Activated CD8-positive, alpha-beta memory T cell treated with anti-CD3 and anti-CD28 coated beads, Interleukin-2, amount 50 U/mL, for 24 hours (primary cell): ENCODE data around the gene ACOXL.

Source experiments
- DNase-seq: peaks from one replicate; pipeline ENCODE4 v3.0.0-alpha.2; 2020; ENCODE audit errors: extremely low read depth

ACOXL gene

DNA sequence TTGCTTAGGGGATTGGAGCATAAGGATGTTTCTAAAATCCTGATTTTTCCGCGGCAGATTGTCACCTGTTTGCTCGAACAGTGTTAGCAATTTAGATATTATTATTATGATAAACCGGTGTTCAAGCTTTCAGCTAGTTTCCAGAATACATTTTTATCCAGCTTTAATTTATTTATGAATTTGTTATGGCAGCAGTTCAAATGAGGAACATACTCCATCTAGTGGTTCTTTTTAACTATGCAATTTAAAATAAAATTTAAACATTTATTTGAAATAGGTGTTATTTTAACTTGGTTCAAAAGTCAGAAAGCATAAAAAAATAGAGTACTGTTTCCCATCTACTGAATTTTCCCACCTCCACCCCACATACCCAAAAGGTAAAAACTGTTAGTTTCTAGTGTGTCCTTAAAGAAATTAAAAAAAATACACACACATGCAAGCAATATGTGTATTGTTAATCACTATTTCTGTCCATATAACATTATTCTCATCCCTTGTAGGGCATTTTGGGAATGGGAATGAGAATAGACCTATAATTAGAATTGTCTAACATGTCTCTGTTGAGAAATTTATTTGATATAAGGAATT, 23.2 kb downstream of the ACOXL start:
- no peak for DNase-seq

DNA sequence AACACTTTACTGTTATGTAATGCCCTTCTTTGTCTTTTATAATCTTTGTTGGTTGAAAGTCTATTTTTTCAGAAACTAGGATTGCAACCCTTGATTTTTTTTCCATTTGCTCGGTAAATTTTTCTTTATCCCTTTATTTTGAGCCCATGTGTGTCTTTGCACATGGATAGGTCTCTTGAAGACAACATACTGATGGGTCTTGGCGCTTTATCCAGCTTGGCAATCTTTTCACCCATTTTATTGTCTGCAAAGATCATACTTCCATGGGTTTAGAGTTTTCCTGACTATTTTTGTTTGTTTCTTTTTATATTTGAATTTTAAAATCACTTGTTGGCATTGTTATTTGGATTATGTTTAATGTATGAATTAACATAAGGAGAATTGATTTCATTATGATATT, 27.0 kb downstream of the ACOXL start:
- no peak for DNase-seq

DNA sequence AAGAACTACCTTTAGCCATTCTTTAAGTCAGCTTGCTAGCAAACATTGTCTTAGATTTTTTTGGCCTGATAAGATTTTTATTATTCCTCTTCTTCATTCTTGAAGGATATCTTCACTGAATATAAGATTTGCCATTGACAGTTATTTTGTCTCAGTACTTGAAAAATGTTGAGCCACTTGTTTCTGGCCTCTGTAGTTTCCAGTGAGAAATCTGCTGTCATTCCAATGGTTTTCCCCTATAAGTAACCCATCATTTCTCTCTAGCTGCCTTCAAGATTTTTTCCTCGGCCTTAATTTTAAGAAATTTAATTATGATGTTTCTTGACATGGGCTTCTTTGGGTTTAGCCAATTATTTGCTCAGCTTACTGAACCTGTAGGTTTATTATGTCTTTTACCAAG, 32.6 kb downstream of the ACOXL start:
- no peak for DNase-seq

DNA sequence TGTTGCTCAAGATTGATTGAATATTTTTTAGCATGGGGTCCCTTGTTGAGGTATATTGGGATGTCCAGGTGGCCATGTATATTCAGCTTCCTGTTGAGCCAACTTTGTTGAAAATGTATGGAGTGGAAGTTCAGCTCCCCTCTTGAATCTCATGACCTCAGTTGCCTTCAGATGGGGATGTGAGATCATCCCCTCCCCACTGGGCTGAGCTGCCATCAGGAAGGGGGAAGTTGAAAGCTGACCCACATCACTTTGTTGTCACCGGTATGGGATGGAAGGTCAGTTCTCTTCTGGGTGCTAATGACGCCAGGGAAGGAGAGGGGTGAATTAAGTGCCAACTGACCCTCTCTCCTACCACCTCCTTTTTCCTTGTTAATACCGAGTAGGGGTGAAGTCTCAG, 33.9 kb downstream of the ACOXL start:
- no peak for DNase-seq

DNA sequence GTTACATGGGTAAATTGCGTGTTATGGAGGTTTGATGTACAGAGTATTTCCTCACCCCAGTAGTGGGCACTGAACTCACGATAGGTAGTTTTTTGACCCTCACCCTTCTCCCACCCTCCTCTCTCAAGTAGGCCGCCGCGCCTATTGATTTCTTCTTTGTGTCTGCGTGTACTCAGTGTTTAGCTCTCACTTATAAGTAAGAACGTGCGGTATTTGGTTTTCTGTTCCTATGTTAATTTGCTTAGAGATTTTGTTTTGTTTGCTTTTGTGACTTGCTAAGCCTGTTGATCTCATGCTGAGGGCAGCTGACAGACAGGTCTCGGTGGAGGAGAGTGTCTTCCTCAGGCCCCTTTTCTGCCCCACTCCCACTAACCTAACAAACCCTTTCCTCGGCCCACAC, 36.2 kb downstream of the ACOXL start:
- no peak for DNase-seq

DNA sequence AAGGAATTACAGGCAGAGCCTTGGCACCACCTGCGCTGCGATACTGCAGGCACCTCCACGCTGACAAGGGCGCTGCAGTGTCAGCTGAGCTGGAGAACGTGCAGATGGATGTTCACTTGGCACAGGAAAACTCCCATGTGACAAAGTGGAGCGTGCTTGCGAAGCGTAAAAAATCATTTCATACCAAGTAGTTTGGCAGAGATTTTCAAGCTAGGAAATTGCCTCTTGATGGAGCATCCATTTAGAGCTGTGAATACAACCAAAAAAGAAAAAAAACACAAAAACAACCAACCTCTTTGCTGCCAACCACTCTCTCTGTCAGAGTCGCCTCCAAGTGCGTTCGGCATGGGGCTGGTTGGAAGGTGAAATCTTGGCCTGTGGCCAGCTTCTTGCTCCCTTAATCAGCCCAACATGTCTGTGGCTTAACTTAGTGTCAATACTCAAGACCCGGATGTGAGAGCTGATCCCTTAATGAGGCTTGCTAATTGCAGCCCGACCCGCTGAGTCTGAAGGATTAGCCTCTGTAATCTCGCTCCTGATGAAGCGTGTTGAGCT, 38.1 kb downstream of the ACOXL start:
- no peak for DNase-seq

DNA sequence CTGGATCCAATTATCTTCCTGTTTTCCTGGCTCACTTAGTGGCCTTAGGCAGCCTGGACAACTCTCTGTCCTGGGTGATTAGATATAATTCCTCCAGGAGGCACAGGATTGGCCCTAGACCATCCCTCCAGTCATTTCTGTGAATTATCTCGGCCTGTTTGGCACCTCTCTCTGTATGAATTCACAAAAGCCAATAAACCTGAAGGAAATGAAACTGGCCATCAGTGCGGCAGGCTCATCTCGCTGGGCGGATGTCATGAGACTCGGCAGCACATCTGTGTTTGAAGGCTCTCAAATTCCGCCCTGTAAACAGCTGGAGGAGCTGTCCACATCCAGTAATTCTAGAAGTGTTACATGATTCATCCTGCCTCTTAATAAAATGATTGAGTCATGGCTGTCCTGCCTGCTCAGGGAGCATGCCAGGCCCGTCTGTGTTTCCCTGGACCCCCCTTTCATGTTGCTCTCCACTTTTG, 38.6 kb downstream of the ACOXL start:
- no peak for DNase-seq

DNA sequence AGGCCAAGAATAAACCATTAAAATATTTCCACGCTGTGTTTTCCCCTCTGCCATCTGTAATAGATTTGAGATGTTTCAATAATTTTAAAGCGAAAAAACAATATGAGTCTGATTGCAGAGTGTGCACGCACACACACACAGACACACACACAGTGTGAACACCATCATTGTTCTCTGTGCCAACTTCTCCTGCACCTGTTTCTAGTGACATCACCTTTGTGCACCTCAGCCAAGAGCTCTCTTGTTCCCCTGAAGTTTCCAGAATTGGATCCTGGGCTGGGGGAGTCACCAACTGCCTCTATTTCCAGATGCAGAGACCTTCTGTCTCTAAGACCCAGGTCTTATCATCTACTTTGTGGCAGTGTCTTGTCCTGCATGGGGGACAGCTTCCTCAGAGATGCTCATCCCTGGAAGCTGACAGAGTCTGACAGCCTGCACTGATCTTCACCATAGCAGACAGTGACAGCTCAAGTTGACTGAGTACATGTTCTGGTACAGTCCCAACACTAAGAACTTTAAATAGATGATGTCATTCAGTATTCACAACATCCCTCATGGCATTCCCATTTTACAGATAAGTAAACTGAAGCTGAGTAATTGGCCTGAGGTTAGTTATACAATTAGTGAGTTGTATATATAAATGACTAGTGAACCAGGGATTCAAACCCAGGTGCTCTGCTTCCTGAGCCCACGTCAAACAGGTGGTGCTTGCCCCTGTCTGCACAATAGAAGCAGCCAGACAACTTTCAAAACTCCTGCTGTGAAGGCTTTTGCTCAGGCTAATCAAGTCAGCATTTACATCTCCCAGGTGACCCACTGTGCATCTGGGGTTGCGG, 39.4 kb downstream of the ACOXL start:
- DNase-seq: no peak

DNA sequence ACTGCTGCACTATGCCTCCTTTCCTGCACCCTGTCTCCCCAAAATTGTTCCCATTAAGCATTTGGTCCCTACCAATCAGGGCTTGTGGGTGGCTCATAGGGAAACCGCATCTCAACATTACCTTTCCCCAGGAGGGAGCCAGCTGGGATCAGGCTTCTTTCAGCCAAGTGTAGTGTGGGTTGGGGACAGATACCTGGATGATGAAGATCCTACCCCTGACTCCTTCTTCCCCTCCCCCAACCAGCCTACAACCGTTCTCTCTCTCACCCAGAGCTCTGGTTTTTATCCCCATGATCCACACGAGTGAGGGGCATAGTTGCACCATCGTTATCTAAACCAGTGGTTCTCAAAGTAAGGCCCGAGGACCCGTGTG, 40.0 kb downstream of the ACOXL start:
- DNase-seq: no peak

DNA sequence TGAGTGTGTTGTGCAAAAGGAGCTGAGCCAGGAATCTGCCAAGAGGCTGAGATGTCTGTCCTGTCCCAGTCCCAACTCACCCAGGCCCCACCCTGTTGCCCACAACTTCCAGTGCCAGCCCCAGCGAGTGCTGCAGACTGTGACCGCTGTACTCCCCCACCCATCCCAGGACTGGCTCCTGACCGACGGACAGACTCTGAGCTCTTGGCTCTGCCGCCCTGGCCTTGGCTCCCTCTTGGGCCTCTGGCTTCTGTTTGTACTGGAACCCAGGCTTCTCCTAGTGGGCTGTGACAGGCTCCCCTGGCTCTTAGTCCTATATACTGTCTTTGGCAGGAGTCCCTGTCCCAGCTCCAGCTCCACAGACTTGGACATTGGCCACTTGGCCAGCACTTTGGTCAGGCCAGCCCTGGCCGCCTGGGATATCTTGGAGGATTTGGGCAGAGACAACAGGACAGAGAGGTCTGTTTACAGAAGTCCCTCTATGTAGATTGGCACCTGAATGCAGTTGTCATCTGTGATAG, 41.1 kb downstream of the ACOXL start:
- no peak for DNase-seq

DNA sequence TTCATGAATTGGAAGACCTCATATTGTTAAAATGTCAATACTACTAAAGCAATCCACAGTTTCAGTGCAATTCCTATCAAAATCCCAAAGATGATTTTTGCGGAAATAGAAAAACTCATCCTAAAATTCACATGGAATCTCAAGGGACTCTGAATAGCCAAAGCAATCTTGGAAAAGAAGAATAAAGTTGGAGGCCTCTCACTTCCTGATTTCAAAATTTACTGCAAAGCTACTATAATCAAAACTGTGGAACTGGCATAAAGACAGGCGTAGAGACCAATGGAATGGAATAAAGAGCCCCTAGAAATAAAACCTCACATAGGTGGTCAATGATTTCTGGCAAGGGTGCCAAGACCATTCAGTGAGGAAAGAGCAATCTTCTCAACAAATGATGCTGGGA, 42.3 kb downstream of the ACOXL start:
- DNase-seq: no peak

DNA sequence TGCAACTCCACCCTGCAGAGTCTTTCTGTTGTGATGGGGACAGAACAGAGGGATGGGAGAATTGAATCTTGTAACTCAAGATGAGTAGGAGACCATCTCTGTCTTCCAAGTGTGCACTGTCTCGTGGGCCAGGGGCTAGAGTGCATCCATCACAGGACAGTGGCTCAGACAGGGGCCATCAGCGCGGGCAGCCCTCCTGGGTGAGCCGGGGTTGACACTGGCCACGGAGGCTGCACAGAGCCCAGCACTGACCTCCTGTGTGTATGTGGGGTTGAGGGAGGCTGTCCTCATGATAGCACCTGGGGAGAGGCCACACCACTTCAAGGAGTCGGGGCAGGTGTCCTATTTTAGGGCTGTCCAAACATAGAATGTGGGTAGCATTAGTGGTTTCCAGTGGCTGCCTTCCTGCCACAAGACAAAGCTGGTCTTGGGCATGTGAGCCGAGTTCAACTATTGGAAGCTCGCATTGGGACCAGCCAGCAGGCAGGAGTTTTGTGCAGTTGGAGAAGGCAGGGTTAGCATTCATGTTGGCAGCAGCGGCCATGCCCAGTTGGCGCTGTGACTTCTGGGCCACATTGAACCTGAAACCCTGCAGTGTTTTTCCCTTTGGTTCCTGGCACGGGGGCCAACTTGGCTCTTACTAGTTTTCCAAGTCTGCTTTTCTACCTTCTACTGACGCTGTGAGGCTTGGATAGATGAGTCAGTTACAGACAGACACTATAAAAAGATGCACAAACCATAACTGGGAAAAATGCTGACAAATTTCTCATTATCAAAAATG, 45.3 kb downstream of the ACOXL start:
- DNase-seq: no peak

DNA sequence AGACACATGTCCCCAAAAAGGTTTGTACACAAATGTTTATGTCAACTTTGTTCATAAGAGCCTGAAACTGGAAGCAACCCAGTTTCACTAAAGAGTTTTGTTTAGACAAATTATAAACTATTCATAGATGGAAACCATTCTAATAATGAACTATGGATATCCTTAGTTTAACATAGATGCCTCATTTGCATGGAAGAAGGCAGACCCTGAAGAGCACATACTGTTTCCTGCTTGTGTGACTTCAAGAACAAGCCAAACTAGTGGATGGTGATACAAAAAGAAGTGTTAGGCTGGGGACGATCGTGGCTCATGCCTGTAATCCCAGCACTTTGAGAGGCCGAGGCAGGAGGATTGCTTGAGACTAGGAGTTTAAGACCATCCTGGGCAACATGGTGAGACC, 48.1 kb downstream of the ACOXL start:
- no peak for DNase-seq

DNA sequence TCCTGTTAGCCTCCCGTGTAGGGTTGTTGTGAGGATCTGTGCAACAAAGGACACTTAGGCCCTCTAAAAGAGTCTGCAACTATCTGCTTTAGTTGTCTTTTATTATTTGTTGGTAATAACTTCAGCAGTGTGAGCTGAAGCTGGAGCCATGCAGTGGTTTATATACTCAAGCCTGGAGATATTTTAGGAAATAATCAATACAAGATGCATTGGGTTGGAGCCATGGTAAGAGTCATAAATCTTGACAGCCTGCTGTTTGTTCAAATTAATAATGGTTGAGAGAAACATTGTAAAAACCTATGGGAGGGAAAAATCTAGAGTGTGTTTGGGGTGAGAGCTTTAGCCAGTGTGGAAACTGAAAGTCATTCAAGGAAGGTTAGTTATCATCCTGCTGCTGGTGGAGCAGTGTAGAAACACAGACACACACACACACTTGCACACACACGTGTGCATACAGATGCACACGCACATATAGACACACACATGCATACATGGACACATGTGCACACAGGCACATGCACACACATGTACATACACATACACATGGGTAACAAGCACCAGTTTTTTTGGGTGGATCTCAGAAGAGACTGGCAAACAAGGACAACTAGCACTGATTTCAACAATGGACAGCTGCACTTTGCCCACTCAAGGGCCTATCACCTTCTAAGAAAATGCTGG, 51.0 kb downstream of the ACOXL start:
- no peak for DNase-seq

DNA sequence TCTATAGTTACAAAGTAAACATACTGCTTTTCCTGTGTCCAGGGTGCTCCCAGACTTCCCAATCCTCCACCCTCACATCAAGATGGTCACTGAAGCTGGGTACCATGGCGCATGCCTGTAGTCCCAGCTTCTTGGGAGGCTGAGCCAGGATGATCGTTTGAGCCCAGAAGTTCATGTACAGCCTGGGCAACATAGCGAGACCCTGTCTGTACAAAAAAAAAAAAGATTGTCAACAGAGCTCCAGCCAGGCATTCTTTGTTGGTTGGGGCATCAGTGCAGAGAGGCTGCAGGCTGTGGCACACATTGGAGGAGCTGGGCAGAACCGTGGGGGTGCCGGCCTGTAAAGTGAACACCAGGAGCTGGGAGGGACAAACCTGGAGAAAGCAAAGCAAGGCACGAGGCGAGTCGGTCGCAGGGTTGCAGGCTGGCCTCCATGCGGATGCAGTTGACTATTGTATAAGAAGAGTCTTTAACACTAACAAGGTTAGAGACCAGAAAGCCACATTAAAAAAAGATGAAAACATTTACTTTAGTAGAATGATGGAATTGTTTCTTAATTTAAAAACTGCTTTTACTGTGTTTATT, 51.8 kb downstream of the ACOXL start:
- DNase-seq: no peak

DNA sequence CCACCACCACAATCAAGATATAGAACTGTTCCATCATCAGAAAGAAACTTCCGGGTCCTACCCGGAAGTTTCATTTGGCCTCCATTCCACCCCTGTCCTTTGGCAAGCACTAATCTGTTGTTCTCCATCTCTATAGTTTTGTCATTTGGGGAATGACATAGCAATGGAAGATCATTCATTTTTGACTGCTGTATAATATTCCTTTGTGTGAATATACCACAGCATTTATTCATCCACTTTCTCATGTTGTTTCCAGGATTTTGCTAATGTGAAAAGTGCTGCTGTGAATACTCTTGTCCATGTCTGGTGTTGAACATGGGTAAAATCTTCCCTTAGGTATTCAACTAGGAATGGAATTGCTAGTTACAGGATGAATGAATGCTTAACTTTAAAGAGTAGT, 53.1 kb downstream of the ACOXL start:
- DNase-seq: no peak

DNA sequence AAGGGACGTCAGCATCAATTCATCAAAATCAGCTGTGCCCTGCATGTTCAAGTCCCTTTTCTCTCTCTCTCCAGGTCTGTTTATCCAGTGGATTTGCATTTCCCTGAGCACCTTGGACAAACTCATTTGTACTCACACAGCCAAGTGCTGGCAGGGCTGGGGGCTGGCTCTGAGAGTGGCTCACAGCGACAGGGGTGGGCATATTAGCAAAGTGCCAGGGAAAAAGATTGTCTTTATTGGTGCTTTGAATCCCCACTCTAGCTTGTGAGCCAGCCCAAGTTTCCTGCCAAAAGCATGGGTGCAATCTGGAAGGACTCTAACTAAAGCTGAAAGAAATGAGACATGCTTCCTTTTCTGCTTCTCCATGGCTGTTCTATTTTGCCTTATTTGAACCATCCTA, 56.6 kb downstream of the ACOXL start:
- DNase-seq: no peak

DNA sequence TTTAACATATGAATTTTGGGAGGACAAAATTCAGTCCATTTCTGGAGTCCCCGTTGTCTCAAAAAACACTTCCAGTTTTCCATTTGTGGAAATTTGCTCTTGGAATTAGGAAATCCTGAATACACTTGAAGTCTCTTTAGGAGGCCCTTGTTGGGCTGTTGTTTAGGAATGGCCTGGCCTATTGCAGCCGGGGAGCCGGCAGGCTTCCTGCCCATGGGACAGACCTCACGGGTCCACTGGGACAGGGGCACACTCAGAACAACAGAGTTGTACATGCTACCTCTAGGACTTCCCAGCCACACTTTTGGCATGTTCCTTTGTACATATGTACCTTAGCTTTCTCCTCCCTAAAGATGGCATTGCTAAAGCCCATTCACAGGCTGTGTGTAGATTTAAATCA, 57.3 kb downstream of the ACOXL start:
- no peak for DNase-seq

DNA sequence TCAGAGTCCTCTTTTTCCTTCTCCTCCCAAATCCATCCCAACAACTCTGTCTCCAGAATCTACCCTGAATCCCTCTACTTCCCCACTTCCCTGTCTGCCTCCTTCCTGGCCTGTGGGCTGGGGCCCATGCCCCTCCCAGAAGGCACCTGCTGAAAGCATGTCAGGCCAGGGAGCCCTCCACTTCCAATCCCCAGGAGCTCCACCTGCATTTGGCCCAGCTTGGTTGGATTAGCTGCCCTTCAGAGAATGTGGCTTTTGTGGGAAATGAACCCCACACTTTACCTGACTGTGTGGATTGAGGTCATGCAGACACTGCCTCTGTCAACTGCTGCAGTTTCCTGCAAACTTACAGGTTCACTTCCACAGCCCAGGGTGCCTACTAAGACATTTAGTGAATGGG, 58.5 kb downstream of the ACOXL start:
- no peak for DNase-seq

DNA sequence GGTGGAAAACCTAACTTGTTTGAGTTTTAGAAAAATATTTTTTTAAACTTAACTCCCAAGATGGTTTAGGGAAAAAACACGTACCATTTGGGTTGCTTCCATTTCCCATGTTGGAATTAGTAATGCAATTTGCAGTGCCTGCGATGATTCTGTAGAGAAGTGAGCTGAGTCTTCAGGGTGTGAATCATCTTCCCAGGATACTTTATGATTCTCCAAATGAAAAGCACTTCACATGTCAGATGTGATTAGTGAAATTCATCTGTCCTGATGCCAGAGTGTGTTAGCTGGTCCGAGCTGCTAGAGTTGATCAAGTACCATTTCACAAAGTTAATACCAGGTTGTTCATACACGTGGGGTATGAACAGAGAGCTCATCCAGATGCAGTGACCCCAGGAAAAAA, 59.1 kb downstream of the ACOXL start:
- DNase-seq: no peak

DNA sequence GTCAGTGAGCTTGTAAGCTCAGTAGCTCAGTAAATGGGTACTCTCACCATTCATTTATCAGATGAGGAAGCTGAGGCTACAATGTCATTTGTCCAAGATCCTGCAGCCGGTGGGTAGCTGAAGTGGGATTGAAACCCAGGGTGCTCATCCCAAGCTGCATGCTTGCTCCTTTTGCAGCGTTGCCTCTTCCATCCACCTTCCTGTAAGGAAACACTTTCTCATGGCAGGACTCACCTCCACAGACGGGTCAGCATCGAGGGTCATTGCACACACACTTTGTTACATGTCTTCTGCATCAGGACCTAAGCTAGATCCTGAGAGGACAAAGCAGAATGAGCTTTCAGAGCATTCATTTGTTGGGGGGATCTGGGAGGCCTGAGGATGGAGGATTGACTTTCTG, 60.7 kb downstream of the ACOXL start:
- DNase-seq: no peak
